SHP77 treated with DMSO at 0.1 percent for 48 hours (cell line): Measurements from ENCODE around the gene RPS6KB2.

Experiments used
- DNase-seq: peaks from one replicate; lab custom pipeline; 2025; lab: John Stamatoyannopoulos, UW

The RPS6KB2 gene

DNA sequence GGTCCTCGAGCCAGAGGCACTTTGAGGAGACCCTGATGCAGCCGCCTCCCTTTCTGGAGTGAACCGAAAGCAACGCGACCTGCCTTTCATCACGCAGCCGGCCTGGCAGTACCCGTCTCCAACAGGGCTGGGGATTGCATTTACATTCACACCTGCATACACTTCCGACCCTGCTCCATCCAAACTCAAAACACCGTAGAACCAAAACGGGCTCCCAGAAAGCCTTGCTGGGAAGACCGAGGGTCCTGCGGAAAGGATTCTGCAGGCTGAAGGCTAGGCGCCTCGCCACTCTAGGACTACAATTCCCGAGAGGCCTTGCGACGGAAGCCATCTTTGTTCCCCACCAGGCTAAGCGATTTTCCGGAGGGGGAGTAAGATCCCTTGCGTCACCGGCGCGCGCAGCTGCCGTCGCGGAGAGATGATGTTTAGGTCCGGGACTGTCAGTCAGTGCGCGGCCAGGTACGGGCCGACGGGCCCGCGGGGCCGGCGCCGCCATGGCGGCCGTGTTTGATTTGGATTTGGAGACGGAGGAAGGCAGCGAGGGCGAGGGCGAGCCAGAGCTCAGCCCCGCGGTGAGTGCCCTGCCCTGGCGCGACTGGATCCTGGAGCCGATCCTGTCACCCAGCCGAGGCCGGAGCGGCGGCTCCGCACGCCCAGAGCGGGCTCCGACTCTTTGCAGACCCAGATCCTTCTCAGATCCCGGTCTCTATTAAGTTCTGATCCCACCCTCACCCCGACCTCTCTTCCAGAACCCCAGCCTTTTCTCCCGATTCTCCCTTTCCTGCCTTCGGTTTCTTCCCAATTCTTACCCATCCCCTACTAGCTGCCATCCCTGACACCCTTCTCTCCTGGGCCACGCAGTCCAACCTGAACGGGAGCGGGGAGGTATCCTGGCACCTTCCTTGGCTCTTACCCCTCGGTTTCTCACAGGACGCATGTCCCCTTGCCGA is at the start of gene RPS6KB2:
Gene RPS6KB2 (plus strand): TSS at position 443 of the 950 bp plus-strand sequence. CDS start 52 bp downstream, at position 495.
- DNase-seq: peak; percentile 97

DNA sequence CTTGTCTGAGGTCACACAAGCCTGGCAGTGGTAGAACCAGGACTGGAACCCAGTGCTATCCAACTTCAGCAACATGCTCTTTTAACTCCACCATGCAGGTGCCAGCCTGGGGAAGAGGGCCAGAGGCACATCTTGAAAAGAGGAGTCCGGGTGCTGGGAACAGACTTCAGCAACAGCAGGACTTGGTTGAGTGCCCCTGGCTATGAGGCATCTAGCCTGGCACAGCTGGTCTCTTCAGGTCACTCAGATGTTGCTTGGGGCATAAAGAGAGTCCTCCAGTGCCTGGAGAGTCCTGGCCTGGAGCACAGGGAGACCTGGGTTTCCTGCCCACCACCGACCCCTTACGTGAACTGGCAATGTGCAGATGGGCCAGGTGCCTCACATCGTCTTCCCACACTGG is 49.8 kb upstream of the RPS6KB2 start:
- no peak for DNase-seq

GRCh38 chr11:67379061-67380058 is 48.9 kb upstream of the RPS6KB2 start:
- no peak for DNase-seq

DNA sequence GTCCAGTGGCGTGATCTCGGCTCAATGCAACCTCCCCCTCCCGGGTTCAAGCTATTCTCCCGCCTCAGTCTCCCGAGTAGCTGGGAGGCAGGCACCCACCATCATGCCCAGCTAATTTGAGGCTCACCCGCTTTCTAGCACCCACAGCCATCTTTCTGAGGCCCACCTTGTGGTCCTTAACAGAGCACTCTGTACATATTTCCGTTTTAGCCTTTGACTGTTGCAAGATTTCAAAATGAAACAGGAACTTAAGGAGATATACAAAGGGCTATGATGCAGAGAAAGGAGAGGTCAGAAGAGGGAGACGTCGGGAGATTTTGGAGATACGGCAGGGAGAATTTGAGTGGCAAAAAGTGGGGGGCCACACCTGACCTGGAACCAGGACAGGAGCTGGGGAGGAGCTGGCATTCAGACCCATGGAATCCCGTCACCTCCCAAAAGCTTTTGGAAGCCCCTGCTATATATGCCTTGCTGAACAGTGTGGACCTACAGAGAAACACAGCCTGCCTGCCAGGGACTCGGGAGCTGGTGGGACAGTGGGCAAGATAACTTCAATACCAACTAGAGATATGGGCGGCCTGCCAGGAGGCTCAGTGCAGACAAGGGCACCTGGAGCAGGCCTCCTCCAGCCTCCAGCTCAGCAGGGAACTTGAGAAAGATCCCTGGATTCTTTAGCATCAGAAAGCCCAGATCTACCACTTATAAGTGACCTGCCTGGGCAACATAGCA is 46.9 kb upstream of the RPS6KB2 start:
- DNase-seq: no peak

DNA sequence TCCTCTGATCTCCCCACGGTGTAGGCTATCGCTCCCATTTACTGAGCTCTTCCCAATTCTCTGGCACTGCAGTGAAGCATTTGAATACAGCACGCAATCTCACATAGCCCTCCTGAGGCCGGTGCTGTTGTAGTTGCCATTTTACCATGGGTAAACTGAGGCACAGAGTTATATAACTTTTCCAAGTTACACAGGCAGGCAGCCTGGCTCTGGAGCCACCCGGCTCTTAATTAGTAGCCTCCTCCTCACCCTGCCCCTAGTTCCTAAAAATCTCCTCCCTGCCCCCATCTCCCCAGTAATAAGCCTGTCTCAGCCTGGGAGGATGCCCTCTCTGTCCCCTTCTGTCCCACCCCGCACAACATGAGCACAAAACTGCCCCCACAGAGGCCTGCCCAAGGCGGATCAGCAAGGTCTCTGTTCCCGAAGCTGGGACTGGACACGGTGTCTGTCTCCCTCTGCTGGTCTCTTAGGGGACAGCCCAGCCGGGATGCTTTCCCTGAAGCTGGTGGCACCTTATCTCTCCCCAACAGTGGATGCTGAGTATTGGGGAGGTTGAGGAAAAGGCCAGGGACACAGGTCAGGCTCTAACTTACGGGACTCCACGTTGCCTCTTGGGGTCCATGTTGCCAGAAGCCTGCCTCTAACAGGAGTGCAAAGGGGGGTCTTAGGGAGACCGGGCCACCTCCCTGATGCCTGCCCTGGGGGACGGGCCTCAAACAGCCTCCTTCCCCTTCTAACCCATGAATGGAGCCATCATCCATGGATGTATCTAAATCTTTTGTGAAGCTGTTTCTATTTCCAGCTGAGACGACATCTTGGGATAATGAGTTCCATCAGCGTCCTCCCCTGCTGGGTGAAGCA is 45.8 kb upstream of the RPS6KB2 start:
- peak; percentile 46 for DNase-seq

DNA sequence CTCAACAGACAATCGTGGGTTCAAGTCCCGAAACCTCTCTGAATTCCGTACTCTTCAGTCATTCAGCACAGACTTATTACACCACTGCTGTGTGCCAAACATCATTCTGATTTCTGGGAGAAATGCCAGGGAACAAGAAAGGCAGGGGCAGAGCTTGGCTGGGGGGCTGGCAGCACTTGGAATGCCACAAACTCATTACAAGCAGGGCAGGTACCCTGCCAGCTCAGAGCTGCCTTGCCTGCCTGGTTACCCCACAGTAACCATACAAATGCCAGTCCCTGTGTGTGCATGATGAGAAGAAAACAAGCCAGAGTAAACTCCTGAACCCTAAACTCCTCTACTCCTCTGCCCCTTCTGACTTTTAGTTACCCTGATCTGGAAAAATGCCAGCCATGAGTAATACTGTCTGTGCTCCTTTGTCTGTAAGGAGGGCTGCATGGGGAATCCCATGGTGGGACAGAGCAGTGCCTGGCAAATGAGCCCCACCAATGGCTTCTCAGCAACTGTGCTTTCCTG is 43.4 kb upstream of the RPS6KB2 start:
- no peak for DNase-seq

DNA sequence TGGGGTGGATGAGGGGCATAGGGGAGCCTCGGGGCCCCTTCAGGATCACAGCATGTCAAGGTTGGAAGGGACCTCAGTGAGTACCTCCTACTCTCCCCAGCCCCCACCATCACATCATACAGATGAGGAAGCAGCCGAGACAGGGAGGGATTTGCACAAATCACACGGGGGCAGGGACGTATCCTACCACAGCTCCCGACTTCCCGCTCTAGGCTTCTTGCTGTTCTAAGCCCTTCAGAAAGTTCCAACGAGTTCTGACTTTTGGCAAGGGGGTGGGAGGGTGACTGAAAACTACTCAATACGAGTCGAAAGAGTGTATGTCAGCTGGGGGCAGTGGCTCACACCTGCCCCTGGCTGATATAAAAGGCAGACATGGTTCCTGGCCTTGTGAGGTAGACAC is 41.2 kb upstream of the RPS6KB2 start:
- DNase-seq: no peak

DNA sequence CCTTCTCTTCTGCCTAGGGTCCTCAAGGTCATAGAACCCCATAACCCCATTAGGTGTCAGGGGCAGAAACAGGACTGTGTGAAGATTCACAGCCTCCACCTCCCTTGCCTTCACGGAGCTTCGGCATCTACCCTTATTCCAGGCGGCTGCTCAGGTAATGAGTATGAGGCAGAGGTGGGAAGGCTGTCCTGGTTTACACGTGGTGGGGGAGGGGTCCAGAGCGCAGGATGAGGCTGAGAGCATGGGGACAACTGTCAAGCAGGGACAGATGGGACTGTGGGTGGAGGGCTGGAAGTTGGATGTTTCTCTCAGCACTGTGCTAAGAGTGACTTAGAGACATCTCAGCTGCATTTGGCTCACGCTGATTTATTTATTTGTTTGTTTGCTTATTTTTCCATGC is 40.8 kb upstream of the RPS6KB2 start:
- DNase-seq: no peak

- DNase-seq: peak; percentile 27
Observed at GRCh38 chr11:67389477-67389876, 38.8 kb upstream of the RPS6KB2 start.

DNA sequence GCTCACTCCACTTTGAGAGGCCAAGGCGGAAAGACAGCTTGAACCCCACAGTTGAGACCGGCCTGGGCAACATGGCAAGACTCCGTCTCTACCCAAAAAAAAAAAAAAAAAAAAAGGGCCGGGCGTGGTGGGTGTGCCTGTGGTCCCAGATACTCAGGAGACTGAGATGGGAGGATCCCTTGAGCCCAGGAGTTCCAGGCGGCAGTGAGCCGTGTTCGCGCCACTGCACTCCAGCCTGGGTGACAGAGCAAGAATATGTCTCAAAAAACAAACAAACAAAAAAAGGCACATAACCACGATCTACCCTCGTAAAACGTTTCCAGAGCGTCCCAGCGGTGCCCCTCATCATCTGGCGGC is 37.4 kb upstream of the RPS6KB2 start:
- DNase-seq: no peak

- DNase-seq: peak; percentile 80
Observed at GRCh38 chr11:67391304-67392182, 36.8 kb upstream of the RPS6KB2 start, which contains the start of gene RAD9A. RAD9A (plus strand) TSS chr11:67391986; CDS start chr11:67392045, 59 bp downstream.

DNA sequence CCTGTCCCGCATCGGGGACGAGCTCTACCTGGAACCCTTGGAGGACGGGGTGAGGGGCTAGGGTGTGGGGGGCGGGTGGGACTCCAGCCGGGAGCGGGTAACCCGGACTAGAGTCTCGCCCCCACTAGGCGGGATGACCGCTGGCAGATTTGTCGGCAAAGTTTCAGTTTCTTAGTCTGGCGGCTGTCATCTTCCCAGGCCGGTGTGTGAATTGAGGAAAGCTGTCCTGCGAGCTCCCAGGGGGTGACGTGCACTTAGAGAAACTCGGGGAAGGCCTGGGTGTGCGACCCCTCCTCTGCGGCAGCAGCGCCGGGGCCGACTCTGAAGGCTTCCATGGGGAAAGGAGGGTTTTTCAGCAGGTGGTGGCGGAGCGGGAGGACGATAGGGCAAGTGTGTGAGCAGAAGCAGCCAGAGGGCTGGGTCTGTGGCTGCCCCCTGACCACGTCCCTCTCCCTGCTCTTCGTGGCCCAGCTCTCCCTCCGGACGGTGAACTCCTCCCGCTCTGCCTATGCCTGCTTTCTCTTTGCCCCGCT is 36.0 kb upstream of the RPS6KB2 start:
- DNase-seq: no peak

DNA sequence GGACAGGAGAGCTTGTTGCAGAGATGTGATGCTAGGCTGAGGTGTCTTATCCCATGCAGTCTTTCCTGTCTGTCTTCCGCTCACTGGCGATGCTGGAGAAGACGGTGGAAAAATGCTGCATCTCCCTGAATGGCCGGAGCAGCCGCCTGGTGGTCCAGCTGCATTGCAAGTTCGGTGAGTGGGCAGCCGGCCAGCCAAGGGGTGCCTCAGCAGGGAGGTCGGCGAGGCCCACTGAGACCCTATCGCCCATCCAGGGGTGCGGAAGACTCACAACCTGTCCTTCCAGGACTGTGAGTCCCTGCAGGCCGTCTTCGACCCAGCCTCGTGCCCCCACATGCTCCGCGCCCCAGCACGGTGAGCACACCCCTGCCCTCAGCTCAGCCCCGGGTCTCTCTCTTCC is 34.9 kb upstream of the RPS6KB2 start:
- DNase-seq: no peak

GRCh38 chr11:67393990-67394389 is 34.3 kb upstream of the RPS6KB2 start:
- DNase-seq: no peak

- no peak for DNase-seq
Observed at GRCh38 chr11:67395555-67396258, 32.6 kb upstream of the RPS6KB2 start.

- no peak for DNase-seq
Observed at GRCh38 chr11:67396259-67396581, 32.1 kb upstream of the RPS6KB2 start.

DNA sequence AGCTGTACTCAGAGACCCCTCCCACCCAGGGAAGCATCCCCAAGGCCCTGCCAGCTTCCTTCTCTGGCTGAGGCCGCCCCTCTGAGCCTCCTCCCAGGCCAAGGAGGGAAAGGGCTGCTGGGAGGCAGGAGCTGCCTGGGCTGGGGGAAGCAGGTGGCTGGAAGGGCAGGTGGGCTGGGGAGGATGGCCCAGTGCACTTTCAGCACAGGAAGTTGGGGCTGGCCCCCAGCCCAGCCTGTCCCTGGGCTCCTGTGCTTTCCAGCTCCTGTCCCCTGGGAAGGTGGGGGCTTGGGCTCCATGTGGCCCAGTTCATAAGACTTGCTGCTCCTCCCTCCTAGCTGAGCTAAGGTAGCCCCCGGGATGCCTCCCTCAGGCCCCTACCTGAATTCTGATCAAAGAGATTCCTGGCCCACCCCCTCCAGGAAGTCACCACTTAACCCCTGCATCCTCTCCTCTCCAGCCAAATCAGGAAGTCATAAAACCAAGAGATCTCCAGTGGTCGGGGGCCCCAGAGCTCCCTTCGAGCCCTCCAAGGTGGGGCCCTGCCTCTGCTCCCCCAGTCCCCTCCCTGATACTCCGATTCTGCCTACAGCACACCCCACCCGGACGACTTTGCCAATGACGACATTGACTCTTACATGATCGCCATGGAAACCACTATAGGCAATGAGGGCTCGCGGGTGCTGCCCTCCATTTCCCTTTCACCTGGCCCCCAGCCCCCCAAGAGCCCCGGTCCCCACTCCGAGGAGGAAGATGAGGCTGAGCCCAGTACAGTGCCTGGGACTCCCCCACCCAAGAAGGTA is 31.5 kb upstream of the RPS6KB2 start:
- DNase-seq: no peak

DNA sequence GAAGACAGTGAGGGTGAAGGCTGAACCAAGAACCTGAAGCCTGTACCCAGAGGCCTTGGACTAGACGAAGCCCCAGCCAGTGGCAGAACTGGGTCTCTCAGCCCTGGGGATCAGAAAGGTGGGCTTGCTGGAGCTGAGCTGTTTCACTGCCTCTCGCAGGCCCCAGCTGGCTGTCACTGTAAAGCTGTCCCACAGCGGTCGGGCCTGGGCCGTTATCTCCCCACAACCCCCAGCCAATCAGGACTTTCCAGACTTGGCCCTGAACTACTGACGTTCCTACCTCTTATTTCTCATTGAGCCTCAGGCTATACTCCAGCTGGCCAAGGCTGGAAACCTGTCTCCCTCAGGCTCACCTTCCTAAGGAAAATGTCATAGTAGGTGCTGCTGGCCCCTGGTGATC is 30.8 kb upstream of the RPS6KB2 start:
- no peak for DNase-seq
